GM19099 (cell line): ENCODE data around the gene ASPRV1.

Experiments
- POLR2A ChIP-seq: IDR thresholded peaks from 3 replicates; pipeline ENCODE4 v1.6.1; 2011; ENCODE audit warnings: low read depth; ENCODE audit not compliant: insufficient read length; ENCODE audit errors: extremely low read depth

Gene ASPRV1

DNA sequence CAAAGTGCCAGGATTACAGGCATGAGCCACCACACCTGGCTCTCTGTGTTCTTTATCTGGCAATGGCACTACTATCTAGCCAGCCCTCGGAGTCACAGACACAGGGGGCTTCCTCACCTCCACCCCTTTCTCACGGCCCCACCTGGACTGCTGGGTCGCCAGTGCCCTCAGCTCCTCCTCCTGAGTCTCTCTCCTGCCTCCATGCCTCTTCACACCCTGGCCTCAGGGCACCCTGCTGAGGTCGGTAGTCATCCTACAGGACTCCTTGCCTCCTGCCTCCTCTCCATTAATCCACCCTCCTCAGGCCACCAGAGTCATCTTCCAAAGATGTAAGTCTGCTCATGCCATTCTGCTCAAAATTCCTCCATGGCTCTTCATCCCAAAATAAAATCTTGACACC is 8.6 kb upstream of the ASPRV1 start:
- TF ChIP-seq POLR2A, result no peak

DNA sequence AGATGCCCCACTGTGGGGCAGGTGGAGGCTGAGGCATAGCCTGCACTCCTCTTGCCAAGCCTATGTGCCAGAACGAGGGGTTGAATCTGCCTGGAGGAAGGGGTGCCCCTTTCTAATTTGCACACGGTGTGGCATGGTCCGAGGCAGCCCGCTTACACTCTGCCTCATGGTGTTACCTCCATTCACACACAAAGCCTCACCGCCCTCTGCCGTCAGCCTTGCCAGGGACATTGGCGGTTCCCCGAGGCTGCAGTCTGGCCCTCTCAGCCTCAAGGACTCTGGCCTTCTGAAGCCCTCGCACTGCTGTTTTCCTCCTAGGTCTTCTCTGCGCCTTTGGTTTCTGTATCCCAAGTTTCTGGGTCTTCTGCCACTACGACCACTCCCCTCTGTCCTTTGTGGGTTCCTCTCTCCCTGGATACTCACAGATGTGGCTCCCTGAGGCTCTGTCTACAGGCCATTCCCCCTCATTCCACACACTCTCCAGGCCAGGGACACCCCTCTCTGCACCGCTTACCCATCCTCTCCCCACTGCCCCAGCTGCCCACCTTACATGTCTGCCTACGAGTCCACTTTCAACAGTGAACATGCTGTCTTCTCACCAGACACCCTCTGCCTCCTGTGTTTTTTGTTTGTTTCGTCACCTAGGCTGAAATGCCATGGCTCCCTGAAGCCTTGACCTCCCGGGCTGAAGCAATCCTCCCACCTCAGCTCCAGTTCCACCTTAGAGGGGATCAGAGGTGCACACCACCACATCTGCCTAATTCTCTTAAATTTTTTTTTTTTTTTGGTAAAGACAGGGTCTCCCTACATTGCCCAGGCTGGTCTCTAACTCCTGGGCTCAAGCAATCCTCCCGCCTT is 7.9 kb upstream of the ASPRV1 start:
- TF ChIP-seq POLR2A, result no peak

DNA sequence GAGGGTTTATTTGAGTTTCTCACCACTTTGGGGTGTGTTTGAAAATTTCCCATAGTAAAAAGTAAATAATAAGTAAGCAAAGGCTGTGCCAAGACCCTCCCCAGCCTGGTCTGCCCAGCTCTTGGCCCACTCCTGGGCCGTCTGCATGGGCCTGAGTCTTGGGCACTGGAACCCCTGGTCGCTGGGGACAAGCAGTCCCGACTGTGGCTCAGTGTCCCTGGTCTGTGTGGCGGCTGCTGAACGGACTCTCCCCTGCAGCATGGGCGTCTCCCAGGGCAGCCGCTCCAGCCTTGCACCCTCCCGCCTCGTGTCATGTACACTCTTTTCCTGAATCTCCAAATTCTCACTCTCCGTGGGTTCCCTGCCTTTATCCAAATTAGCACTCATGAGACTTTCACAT is 7.2 kb upstream of the ASPRV1 start:
- no peak for TF ChIP-seq POLR2A

DNA sequence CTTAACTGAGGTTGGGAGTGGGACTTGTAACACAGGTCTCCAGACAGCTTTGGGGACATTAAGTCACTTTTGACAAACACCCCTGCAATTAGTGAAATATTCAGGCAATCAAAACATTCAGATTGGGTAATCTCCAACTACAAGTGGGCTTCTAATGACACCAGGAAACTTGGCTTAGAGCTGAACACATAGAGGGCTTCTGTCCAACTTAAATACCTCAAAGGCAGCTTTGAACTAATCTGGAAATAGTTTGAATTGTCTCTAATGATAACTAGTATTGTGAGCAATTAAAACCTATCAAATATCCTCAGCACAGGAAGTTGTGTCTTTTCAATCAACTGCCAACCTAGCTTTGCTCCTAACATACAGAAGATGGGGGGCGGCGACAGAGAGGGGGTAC is 5.1 kb upstream of the ASPRV1 start:
- no peak for TF ChIP-seq POLR2A

DNA sequence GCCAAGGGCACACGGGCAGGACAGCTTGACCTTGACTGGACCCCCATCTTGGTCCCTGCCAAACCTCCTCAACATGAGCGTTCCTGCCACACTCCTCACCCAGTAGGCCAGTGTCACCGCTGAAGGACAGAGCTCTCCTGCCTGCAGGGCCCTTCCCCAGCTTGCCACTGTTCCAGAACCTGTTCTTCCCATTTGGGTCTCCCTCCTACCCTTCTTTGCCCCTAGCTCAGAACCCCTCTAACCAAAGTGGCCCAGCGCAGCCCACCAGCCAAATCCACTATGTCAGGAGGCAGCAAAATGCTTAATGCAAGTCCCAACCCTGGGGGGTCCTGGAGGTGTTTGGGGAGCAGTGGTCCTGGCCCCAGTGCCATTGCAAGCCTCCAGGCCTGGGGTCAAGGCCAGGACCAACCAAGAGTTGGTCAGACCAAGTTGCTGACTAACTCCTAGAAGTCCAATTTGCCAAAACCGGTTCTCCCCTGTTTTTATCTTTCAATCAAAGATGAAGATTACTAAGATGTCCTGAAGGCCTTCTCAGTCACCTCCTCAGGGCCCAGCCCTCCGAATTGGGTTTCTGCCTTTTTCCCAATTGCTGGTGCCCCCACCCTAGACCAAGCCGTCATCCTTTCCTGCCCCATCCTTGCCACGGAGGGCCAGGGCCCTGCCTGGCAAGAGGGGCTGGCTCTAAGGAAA is 4.5 kb upstream of the ASPRV1 start:
- no peak for TF ChIP-seq POLR2A

DNA sequence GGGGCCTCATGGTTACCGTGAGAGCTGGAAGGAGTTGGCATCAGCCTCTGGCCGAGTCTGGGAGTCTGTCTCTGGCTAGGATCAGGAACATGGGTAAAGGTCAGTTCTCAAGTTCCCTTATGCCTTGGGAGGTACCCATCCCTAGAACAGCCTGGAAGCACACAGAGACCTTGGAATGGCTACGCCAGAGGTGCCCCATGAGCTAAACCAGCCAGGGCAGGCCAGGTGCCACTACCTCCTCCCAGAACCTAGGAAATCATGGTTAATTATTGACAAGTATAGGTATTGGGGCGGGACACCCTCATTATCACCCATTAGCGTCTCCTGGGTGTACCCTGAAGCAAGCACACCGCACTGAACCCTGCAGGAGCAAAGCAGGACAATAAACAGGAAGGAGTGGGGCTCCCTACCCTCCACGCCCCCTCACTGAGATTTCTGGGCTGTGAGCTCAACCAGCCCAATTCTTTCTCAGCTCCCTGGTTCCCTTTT is 3.0 kb upstream of the ASPRV1 start:
- no peak for TF ChIP-seq POLR2A

DNA sequence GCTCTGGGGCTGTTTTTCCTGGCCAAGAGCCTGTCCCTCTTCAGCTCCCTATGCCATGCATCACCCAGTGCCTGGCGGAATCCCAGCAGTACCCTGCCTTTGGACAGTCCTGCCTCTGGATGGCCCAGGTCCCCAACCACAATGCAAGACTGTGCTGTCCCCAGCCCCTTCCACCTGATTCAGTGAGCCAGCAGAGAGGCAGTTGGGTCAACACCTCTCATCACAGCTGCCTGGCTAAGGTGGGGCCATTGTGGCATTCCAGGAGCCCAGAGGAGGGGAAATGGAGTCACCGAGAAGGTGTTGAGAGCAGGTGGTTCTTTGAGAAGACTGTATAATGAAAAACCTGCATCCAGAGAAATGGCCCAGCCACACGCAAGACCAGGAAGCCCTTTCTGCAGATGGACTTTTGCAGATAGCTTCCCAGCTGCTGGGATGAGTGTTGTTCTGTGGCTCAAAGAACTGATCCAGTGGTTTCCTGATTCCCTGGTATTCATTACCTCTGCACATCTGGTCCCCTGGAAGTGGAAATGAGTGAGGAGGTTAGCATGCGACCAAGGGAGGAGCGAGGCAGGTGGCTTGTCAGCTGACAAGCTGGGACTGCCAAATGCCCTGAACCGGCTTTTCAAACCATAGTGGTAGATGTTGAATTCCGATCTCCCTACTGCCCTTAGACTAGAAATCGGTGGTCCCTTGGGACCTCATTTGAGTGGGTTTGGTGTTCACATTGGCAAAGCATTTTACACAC is 1.7 kb upstream of the ASPRV1 start:
- no peak for TF ChIP-seq POLR2A

DNA sequence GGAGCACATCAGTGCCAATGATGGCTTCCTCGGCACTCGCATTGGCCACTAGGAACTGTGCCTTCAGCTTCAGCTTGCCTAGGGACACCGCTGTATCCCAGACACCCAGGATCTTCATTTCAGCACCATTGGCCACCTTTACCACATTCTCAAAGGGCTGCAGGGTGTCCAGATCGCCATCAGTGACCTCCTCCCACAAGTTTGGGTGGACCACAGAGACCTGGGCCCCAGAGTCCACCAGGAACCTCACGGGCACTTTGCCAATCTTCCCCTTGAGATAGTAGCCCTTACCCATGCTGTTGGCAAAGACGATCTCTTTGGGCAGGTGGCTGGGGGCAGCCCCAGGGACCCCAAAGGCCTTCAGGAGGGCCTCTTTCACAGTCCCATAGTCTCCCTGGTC is 610 bp downstream of the ASPRV1 start:
- TF ChIP-seq POLR2A, result no peak

DNA sequence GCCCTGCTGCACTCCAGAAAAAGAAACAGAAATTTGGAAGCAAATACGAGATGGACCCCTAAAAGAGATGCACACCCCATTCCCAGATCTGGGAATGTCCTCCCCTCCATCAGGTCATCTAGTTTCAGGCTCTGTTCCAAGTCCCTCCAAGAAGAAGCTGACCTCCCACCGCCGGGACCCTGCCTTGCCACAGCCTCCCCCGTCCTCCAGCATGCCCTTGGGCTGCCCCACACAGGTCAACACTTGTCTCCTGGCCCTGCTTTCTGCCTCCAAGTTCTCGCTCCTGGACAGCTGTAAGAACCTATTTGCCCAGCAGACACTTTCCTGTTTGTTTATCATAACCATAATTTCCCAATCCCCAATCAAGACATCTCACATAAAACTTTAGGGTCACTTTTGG is 2.0 kb downstream of the ASPRV1 start:
- no peak for TF ChIP-seq POLR2A

DNA sequence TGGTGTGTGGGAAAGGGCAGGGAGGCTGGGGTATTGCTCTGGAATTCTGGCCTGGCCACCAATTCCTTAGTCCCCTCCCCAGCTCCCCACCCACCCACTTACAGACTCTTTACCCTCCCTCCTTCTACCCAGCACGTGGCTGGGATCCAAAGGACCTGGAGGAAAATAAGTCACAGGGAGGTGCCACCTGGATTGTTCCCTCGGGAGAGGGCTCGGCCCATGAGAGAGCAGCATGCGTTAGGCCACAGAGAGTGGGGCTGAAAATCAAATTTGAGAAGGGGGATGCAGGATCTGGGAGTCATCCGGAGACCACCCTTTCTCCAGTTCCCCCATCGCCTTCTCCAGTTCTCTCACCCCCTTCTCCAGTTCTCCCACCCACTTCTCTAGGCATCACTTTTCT is 3.0 kb downstream of the ASPRV1 start:
- TF ChIP-seq POLR2A, result no peak

DNA sequence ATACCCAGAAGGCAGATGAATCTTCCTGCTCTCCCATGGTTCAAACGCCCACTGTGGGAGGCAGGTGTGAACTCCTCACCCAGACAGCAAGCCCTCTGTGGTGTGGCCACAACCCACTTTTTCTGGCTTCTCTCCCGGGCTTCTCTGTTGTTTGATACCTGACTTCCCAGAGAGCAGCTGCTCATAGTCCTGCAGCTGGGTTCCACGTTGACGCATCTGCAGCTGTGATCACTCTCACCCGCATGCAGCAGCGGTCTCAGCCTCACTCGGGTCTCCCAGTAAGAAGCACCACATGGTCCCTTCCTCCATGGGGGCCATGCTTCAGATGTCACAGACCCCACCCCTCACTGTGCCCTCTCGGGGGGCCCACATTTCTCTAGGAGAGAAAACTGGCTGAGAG is 3.5 kb downstream of the ASPRV1 start:
- TF ChIP-seq POLR2A, result no peak

DNA sequence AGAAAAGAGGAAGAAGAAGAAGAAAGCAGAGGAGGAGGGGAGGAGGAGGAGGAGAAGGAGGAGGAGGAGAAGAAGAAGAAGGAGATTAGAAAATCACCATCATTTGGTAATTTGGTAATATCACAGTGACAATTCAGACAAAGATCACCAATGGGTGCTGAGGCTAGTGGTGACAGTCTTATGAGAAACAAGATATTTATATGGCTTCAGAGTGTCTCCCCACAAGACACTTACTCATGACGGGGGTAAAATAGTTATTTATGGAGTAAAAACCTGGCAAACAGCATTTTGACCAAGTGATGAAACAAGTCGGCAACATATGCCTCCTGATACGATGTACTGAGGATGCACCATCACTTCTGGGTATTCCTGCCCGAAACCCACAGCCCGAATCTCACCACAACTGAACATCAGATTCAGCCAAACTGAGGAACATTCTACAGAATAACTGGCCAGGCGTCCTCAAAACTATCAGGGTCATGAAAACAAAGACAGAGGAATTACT is 4.9 kb downstream of the ASPRV1 start:
- no peak for TF ChIP-seq POLR2A

DNA sequence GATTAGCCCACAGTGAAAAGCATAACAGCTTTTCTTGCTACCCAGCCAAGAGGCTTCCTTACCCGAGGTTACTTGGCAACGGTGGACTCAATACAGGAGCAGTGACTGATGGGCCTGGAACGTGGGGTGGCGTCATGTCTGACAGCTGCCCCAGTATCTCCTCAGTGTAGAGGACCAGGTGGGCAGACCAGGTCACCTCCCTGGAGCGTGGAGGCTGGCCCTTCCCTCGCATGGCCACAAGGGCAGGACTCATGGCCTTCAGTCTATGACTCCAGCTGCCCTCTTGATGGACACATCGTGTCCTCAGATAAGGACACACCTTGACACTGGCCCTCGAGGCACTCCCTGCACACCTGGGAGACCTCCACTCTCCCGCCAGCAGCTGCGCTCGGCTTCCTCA is 6.4 kb downstream of the ASPRV1 start:
- TF ChIP-seq POLR2A, result no peak

DNA sequence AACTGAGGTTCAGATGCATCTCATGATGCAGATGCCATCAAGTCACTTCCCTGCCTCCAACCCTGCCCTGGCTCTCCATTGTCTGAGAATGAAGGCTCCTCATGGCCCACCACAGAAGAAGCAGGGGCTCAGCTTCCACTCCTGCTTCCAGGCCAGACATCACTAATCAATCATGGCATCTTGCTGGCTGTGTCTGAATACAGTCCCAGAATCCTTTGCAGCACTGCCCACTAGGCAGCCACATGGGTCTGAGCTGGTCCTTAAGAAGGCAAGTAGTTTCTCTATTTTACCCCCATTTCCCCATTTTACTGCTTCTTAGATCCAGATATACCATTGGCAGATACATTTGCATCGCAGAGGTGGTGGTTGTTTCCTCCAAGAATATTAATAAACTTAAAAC is 7.3 kb downstream of the ASPRV1 start:
- TF ChIP-seq POLR2A, result no peak

DNA sequence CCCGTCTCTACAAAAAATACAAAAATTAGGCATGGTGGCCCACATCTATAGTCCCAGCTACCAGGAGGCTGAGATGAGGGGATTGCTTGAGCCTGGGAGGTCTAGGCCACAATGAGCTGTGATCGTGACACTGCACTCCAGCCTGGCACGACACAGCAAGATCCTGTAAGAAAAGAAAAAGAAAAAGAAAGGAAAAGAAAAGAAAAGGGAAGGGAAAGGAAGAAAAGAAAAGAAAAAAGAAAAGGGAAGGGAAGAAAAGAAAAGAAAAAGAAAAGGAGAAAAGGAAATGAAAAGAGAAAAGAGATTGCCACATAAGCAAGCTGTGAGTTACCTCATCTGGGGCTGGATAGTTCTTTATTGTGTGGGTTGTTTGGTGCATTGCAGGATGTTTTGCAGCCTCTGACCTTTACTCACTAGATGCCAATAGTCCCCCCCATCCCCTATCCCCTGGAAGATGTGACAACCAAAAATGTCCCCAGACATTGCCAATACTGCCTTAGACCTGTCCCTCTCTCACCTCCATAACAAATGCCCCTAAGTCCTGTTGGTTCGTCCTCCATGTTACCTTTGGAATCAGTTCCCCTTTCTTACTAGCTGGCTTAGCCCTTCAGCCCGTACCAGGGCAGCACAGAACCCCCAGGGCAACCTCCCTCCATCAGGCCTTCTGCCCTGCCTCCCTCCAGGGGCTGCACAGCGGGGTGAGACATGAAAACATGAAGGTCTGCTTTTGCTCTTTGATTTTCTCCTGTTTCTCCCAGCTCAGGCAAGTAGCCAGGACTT is 8.9 kb downstream of the ASPRV1 start:
- TF ChIP-seq POLR2A, result no peak

DNA sequence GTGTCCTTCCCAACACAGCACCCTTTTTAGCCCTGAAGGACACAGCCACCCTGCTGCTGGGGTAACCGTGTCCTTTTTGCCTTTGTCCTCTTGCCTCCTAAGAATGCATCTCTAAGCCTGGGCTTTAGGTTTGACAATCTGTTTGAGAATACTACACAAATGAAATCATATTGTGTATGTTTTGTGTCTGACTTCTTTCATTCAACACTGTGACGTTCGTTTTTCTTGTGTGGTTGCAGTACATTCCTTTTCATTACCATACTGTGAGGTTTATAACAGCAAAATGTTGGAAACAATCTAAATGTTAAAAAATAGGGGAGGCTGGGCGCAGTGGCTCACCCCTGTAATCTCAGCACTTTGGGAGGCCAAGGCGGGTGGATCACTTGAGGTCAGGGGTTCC is 11.2 kb downstream of the ASPRV1 start:
- TF ChIP-seq POLR2A, result no peak
